CD4-positive, alpha-beta T cell treated with Interleukin-6 for 4 hours (primary cell): ENCODE measurements around the gene PRPS1.
A peak's percentile ranks its signal among the peaks of the same experiment; 100 is the strongest.
"Not testable (repeated sequence)": the region's sequence is repeated elsewhere in the genome, so short reads cannot be mapped to it uniquely, and the experiment has no call there.

ENCODE experiments used
- DNase-seq: peaks from one replicate; pipeline ENCODE4 v3.0.0-alpha.2; 2020; ENCODE audit warnings: mixed read lengths

Gene PRPS1

DNA sequence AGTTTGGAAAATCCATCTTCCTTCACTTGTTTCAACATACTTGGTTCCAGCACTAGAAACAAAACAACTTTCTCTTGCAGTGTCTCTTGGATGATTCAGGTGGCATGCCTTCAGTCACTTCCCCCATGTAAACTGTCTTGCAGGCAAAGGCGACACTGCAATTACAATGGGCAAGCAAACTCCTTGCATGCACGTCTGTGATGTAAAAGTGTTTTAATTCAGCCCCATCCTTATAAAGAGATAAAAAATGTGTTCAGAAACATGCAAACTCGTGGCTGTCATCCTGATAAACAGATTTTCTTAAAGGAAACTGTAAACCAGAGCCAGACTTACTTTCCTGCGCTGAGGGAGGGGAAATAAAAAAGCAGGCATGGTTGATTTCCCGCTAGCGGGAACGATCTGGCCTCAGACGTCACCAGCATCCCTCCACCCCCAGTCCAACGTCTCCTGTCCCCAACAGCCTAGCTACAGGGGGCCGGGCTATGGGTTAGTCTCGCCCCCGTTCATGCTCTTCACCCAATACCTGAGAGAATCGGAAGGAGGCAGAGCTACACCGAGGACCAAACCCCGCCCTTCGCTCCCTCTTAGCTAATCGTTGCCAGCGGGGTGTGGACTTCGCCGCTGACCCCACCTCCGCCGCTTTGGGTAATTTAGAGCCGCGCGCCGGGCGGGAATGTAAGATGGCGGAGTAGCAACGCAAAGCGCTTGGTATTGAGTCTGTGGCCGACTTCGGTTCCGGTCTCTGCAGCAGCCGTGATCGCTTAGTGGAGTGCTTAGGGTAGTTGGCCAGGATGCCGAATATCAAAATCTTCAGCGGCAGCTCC lies at the start of gene PRPS1:
Gene PRPS1 (plus strand): TSS at position 673 of the 824 bp plus-strand sequence. CDS start 119 bp downstream, at position 792.
- DNase-seq, result peak; percentile 91

GRCh38 chrX:107579956-107580355 lies 48.4 kb upstream of the PRPS1 start:
- no peak for DNase-seq

- no peak for DNase-seq
Observed at GRCh38 chrX:107581923-107582322, 46.4 kb upstream of the PRPS1 start.

GRCh38 chrX:107589243-107589642 lies 39.1 kb upstream of the PRPS1 start:
- DNase-seq, result no peak

DNA sequence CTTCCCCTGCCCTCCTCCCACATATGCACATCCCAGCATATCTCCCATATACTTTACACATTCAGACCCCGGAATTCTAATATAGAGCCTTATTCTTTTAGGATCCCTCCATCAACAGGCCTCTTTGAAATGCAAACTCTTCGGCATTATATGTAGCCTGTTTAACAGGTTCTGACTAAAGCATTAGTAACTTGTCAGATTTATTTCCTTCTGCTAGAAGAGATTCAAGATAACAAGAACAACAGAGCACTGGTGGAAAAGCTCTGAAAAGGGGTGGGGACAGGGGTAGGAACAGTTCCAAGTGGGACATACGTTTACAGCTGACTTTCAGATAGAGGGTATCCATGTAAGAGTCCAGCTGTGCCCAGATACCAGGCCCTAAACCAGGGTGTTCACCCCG lies 31.7 kb upstream of the PRPS1 start:
- DNase-seq, result no peak

DNA sequence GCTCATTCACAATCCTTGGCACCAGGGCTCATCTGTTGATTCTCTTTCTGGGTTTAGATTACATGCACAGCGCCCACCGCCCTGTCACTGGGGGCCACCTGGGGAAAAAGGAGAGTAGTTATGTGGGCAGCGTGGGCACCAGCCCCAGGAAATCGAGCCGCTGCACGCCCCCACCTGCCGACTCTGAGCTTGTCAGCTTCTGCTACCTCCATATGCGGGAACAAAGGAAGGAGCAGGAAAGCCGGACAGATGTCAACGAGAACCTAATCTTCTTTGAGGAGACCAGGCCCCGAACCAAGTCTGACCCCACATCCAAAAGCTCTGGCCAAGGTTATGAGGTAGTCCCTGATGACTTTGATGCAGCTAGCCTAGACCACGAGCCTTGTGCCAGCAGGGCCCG lies 31.0 kb upstream of the PRPS1 start:
- DNase-seq, result no peak

- no peak for DNase-seq
Observed at GRCh38 chrX:107597791-107598190, 30.5 kb upstream of the PRPS1 start.

DNA sequence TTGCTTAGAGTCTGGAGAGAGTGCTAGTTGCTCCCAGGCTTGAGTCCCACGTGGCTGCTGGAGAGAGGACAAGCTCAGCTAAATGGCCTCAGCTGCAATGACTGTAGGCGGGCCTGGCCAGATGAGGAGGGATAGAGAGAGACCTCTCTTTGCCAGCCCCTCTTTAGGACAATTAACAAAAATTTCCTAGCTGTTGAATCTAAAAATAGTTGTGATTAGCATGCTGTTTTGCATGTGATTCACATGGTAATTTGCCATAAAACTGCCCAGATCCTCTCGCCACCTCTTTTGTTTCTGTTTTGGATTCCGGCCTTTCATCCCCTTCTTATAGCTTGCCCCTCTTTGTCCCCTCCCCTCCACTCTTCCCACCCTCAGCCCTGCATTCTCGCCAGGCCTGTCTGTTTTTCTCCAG lies 28.9 kb upstream of the PRPS1 start:
- no peak for DNase-seq

DNA sequence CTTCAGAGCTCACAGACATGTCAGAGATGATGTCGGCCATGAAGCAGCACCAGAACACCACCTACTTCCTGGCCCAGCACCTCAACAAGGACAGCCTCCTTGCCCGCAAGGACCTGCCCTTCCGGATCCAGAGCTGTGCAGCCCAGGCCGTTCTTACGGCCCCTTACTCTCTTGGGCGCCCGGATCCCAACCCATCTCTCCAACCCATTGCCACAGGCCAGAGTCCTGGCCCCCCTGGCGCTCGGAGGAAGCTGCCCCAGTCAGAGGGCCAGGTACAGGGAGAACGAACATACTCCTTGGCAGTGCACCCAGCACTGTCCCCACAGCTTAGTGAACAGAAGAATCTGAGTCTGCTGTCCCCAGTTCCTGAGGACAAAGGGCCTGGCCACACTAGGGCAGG lies 27.9 kb upstream of the PRPS1 start:
- no peak for DNase-seq

DNA sequence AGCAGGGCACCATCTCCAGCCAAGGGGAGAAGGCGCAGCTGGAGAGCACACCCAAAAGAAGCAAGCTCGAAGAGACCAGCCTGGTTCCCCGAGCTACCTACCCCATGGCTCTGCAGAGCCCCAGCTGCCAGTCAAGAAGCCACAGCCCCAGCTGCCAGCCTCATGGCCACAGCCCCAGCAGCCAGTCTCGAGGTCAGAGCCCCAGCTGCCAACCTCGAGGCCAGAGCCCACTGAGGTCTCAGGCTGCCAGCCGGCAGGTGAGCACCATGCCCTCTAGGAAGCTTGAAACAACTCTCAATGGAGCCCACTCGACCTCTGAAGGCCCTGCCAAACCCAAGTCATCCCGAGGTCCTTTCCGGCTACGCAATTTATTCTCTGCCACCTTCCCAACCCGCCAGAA lies 27.0 kb upstream of the PRPS1 start:
- DNase-seq, result no peak

DNA sequence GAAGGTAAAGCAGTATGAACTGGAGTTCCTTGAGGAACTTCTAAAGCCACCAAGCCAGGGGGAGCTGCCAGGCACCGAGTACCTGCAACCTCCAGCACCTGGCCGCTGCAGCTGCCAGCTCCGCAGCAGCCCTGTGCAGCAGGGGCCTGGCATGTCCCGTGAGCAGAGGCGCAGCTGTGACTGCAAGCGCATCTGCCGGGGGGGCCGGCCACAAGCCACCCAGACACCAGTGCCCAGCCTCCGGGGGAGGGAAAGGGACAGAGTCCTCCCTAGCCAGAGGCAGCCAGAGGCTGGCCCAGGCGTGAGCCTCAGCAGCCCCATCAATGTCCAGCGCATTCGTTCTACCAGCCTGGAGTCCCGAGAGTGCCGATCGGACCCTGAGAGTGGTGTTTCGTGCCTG lies 26.6 kb upstream of the PRPS1 start:
- no peak for DNase-seq

- no peak for DNase-seq
Observed at GRCh38 chrX:107602694-107603239, 25.5 kb upstream of the PRPS1 start.

DNA sequence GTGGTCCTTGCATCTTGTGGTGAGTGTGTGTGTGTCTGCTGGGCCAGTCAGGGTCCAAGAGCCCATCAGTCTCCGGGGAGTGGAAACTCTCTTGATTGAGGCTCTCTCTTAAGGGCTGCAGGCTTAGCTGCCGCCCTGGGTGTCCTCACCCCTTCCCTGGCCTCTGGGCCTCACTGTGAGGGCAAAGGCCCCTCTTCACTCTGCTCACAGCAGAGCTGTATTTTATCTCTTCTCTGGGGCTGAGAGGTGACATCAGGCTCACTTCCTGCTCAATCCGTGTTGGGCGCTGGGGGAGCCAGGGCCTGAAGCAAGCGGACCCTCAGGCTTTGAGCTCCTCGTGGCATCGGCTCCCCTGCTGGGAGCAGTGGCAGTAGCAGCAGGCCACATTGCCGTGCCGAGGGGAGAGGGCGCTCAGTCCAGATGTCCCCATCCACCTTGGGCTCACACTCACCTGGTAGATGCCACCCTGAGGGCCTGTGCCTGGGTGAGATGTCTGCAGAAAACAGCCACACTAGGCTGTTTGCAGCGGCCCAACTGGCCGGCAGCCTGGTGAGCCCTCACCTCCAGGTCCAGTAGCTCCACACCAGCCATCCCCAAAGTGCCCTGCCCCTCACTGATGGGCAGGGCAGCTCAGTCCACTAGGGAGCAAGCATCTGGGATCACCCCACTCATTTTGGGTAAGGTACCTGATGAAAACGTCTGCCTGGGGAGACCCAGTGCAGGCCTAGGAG lies 24.7 kb upstream of the PRPS1 start:
- no peak for DNase-seq

DNA sequence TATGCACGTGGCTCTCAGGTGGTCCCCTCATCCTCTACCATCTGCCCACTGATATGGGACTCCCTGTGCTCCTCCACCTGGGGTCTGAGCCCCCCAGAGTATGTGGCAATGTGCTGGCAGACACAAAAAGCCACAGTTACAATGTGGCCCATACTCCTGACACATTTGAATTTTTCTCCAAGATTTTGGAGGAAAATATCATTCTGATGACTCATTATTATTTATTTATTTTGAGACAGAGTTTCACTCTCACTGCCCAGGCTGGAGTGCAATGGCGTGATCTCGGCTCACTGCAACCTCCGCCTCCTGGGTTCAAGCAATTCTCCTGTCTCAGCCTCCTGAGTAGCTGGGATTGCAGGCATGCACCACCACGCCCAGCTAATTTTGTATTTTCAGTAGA lies 19.2 kb upstream of the PRPS1 start:
- not testable (repeated sequence) for DNase-seq

DNA sequence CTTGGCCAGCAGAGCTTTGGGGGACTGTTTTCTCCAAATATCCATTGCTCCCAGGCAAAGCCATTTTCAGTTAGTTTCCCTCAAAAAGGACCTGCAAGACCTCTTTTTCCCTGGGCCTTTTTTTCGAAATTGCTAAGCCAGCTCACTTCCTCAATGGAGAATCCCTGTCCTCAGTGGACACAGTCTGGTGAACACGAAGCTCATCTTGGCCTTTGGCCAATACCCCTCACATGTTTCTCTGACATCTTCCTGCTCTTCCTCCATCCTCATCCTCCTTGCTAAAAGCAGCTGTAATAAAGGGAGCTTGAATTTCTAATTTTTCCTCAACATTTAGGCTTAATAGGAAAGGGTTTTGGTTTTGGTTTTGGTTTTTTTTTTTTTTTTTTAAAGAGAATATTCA lies 17.6 kb upstream of the PRPS1 start:
- DNase-seq, result no peak

DNA sequence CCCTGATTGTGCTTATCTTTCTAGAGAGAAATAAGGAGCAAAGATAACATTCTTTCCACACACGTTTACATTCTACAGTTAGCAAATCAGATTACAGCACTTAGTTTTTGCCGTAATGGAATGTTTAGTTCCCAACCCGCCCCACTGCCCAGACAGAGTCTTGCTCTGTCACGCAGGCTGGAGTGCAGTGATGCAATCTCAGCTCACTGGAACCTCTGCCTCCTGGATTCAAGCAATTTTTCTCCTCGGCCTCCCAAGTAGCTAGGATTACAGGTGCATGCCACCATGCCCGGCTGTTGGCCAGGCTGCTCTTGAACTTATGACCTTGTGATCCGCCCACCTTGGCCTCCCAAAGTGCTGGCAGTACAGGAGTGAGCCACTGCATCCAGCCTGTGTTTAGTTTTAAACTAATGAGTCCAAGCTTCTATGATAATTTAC lies 8.4 kb upstream of the PRPS1 start:
- no peak for DNase-seq

DNA sequence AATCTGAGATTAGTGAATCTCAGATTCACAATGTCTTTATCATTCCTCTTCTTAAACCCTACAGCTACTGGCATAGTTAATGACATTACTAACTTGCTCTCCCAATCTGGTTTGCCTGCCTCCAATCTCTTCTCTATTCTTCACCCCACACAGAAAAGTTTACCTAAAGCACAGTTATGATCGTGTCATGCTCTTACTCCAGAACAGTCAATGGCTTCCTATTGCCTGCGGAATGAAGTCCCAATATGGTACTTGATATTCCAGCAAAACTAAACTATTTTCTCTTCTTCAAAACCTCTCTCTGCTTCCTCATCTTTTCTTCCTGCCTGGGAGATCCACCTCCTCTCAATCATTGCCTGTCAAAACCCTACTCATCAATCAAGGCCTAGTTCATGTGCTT lies 3.4 kb upstream of the PRPS1 start:
- no peak for DNase-seq

- no peak for DNase-seq
Observed at GRCh38 chrX:107625739-107626138, 2.6 kb upstream of the PRPS1 start.

DNA sequence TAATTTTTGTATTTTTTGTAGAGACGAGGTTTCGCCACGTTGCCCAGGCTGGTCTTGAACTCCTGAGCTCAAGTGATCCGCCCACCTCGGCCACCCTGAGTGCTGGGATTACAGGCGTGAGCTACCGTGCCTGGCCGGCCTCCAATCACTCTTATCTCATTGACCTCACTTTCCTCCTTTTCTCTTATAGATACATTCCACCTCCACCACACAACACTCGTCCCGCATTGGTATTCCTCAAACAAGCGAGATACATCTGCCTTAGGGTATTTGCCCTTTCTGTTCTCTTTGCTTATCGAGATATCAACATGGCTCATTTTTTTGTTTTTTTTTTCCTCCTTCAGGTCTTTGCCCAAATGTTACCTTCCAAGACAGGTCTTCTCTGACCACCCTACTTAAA lies 1.8 kb upstream of the PRPS1 start:
- no peak for DNase-seq

- no peak for DNase-seq
Observed at GRCh38 chrX:107626916-107627315, 1.4 kb upstream of the PRPS1 start.

DNA sequence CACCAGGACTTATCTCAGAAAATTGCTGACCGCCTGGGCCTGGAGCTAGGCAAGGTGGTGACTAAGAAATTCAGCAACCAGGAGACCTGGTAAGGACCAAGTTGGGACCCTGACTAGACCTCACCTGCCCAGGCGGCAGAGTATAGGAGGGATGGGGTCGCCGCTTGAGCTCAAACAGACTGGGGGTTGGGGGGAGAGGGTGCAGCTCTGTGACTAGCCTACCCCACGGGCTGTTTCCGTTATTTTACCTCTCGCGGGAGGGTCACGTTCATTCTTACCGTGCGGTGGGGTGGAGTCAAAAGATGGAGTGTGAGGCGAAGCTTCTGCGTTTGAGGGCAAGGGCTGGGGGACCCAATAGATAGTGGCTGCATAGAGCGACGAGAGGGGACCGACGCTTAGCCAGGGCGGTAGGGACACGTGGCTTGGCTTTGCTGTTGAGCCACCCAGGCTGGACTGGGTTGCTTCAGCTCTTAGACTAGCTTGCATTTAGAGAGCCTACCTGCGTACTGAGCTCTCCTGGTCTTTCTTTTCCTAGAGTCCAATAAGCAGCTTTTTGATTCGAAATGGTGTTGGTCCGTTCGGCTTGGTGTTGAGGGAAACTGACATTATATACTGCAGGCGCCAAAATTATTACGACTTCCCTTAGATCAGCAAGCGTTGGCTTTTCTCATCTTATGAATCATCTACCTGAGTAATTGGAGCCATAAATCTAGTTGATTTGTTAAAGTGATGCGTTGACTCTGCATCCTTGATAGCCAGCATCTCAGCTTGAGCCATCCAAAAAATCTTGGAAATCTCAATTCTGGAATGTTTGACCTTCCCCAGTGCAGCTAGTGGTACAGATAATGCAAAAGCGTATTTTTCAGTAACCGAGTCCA lies 591 bp downstream of the PRPS1 start:
- peak; percentile 53 for DNase-seq

DNA sequence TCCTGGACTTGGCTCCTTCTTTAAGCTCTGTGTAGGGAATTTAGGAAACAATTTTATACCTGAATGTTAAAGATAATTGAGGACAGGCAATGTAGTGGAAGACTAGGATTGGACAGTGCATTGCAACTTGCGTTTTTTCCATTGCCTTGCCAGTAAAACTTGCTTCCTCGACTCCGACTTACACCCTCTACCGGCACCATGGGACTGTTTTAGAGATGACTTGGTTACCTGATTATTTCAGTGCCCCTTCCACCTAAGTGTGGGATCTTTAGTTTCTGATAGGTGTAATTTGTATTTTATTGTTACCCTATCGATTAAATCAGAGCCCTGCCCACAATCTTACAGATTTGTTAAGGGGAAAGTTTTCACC lies 1.2 kb downstream of the PRPS1 start:
- no peak for DNase-seq
